Astrocyte of the cerebellum (primary cell): ENCODE data around the gene MCEMP1.
"Not testable (repeated sequence)": the region's sequence is repeated elsewhere in the genome, so short reads cannot be mapped to it uniquely, and the experiment has no call there.

Experiments used
- DNase-seq: peaks from one replicate; pipeline ENCODE4 v3.0.0-alpha.2; 2011; ENCODE audit warnings: low read depth
- H3K4me3 ChIP-seq: 2 replicates; pipeline ENCODE4 v1.5.1; 2011; ENCODE audit warnings: mild to moderate bottlenecking, low read depth, low read length, moderate library complexity
- CTCF ChIP-seq: IDR thresholded peaks from 2 replicates; pipeline ENCODE4 v1.5.1; 2012; ENCODE audit warnings: low read length, low read depth, moderate library complexity, mild to moderate bottlenecking; ENCODE audit errors: missing control alignments
- in situ Hi-C: cut with HindIII; loops from 2 replicates; pipeline ENCODE4 v1.10.0; 2017; ENCODE audit warnings: low sequenced_read_pairs

The MCEMP1 gene

GRCh38 chr19:7639863-7640348 lies 37.0 kb upstream of the MCEMP1 start:
- H3K4me3 ChIP-seq = no peak overlapping the region
- in situ Hi-C loops = no loop called here
- no peak for DNase-seq
- TF ChIP-seq CTCF = no peak

GRCh38 chr19:7640803-7641202 lies 36.1 kb upstream of the MCEMP1 start:
- H3K4me3 ChIP-seq = no peak overlapping the region
- no peak for TF ChIP-seq CTCF
- in situ Hi-C loops = no loop called here
- no peak for DNase-seq

- TF ChIP-seq CTCF = no peak
- H3K4me3 ChIP-seq = no peak overlapping the region
- DNase-seq = no peak
- in situ Hi-C loops = no loop called here
Observed at GRCh38 chr19:7641290-7642276, 35.3 kb upstream of the MCEMP1 start.

GRCh38 chr19:7642295-7643030 lies 34.4 kb upstream of the MCEMP1 start:
- H3K4me3 ChIP-seq = no peak overlapping the region
- DNase-seq = no peak
- no peak for TF ChIP-seq CTCF
- in situ Hi-C loops = no loop called here

GRCh38 chr19:7643031-7643415 lies 33.9 kb upstream of the MCEMP1 start:
- TF ChIP-seq CTCF = no peak
- H3K4me3 ChIP-seq = no peak overlapping the region
- no peak for DNase-seq
- in situ Hi-C loops = no loop called here

GRCh38 chr19:7643629-7644549 lies 33.0 kb upstream of the MCEMP1 start:
- DNase-seq, H3K4me3 ChIP-seq, in situ Hi-C loops: not testable (repeated sequence)
